GM18873 (cell line): Measurements from ENCODE around the gene KRT83.
"Not testable (repeated sequence)": the region's sequence is repeated elsewhere in the genome, so short reads cannot be mapped to it uniquely, and the experiment has no call there.

Experiments
- ATAC-seq: cut with Tn5 transposase; IDR thresholded peaks from one replicate; pipeline ENCODE4 v1.9.1; 2021; ENCODE audit warnings: mild to moderate bottlenecking, moderate library complexity, moderate number of reproducible peaks; ENCODE audit not compliant: unreplicated experiment, low FRiP score

KRT83 gene

GRCh38 chr12:52290483-52291134, 30.6 kb downstream of the KRT83 start:
- ATAC-seq, result not testable (repeated sequence)

GRCh38 chr12:52287816-52288805, 33.1 kb downstream of the KRT83 start:
- not testable (repeated sequence) for ATAC-seq

GRCh38 chr12:52286857-52287785, 34.1 kb downstream of the KRT83 start:
- ATAC-seq, result not testable (repeated sequence)

- no peak for ATAC-seq
These were observed 35.2 kb downstream of the KRT83 start for GRCh38 chr12:52285851-52286530.

GRCh38 chr12:52285172-52285745, 35.9 kb downstream of the KRT83 start:
- ATAC-seq, result no peak

GRCh38 chr12:52284562-52285171, 36.5 kb downstream of the KRT83 start:
- ATAC-seq, result no peak

DNA sequence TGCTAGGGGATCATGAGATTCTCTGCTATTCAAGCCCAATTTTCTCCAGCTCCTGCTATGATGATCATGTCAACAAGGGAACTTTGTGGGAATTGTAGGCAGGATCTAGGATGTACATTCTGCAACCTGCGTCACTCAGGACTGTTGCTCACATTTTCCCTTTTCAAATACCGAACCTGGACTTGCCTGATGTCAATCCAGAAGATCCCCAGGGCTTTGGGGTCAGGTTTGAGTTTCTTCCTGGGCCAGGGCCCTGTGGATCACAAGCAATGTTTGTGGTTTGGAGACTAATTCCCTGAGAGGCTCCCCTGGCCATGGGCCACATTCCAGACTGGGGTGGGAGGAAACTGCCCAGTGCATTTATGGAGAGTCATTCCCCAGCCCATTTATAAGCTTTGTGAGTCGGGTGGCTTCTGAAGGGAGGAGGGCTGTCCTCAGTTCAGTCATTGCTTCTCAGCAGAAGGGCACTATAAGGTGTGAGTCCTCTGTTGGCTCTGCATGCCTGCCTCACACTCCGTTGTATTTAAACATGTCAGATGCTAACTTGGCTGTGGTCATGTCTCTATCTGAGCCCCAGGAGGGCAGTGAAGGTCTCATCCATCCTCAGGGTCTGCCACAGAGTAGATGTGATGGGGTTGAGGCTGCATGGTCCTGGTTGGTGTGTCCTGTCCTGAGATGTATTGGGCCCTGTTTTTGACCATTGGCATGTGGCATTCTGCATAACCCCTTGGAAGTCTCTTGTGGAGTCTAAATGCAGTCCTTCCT, 40.2 kb downstream of the KRT83 start:
- ATAC-seq, result no peak

DNA sequence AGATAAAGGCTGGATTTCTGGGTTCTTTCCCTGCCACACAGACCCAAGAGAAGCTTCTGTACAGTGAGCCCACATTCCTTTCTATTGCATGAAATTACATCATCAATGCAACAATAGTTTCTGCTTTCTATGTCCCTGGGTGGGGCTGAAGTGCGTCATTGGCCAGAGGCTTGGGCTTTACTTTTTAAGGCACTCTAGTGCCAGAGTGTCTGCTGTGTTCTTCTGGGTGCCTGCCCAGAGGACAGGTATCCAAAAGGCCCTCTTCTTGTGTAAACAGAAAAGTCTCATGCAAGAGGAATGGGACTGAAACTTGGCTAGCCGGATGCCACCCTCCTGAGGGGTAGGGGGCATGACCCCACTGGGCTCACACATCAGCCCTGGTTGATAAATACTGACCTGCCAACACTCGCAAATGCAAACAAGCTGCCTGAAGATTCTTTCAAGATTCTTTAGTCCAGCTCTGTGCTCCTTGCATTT, 40.8 kb downstream of the KRT83 start:
- ATAC-seq, result no peak

DNA sequence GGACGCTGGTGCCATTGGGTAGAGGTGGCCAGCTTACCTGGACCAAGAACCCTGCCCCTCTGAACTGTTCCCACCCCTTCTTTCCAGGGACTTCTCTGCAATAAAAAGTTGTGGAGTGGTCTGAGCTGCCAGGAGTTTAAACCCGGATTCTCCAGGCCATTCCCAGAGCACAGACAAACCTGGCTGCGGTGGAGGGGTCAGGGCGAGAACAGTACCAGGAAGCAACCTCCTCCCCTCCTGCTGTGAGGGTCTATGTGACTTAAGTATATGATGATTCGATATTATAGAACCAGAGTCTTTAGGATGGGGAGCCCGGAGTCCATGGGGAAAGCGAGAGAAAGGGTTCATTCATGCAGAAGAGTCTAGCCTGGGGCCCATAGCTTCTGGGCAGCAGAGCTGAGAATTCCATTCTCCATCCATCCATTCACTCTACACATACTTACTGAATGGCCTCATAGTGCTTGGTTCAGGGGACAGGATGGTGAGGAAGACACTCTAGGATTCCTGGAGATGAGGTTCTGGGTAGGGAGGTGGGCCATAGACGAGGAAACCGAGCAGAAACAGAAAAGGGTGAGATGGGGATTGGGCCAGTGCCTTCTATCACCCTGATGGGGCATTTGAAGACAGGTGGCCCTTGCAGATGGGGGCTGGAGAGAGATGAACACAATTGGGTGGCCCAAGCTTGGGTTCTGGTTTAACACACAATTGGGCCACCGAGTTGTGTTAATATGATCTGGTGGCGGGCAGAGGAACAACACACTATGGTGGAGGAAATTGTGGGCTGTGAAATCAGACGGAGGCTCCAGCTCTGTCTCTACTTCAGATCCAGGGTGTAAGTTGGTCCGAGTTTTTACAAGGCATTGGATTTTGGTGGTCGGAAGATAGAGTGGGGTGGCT, 41.5 kb downstream of the KRT83 start:
- no peak for ATAC-seq

DNA sequence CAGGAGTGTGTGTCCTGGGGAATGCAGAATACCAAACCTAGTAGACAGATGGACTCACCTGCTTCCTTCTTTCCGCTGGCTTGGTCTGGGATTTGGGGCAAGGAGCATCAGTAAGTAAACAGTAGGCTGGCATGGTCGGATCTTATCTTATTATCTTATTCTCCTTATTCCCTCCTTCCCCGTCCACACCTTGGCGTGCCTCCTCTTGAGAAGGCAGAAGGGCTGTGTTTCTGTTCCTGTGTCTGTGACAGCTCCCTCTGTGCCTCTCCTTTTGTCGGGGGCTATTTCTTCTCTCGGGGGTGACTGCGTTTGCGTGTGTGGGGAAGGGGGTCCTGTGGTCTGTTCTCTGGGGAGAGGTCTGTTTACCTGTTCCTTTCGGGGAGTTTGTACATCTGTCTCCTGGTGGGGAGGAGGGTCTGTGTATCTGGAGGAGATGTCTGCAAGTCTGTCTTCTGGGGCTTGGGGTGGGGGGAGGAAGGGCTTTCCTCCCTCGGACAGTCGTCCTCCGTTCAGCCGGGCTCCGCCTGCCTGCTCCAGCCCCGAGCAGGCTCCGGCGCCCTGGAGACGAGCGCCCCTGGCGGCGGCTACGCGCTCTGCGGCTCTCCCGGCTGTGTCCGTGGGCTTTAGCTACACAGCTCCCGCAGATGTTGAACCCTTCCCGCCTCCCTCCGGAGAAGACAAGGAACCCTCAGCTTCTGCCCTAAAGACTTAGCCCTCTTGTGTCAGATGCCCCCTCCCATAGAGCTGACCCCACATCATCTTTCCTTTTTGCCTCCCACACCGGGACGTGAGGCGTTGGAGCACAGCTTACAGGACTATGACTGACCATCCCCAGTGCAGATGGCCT, 42.4 kb downstream of the KRT83 start:
- no peak for ATAC-seq

DNA sequence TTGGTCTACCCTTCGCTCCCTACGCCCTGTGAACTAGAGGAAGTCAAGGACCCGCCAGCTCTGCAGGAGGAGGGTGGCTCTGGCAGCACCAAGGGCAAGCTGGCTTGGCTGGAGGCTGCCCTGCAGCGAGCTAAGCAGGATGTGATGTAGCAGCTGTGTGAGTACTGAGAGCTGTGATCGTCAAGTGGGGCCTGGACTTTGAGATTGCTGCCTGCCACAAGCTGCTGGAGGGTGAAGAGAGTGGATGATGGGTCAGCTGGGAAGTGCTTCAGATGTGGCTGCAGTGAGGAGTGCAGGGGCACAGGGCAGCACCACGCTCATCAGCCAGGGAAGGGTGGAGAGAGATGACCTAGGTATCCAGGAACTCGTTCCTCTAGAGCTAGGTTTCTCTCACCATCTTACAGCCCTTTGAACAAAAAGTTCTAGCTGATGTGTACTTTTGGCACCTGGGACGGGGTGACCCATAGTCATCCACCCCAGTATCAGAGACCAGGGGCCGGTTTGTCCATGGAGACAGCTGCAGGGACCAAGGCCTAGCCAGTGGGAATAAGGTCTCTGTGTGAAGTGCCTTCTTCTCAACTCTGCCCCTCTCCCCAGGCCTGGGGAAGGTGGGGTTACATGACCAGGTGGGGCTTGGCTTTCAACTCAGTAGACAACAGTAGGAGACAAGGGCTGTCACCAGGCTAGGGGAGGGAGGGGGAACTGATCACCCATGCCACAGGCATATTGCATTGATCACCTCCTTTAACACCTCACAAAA, 43.5 kb downstream of the KRT83 start:
- ATAC-seq, result no peak

GRCh38 chr12:52275686-52276085, 45.5 kb downstream of the KRT83 start:
- no peak for ATAC-seq

- ATAC-seq, result no peak
These were observed 46.6 kb downstream of the KRT83 start, which contains the start of gene KRT86 for GRCh38 chr12:52274521-52275120. KRT86 (plus strand) TSS chr12:52274645; CDS start chr12:52301917, 27,272 bp downstream.

GRCh38 chr12:52271158-52271557, 50.0 kb downstream of the KRT83 start:
- no peak for ATAC-seq

GRCh38 chr12:52270541-52271070, 50.6 kb downstream of the KRT83 start:
- no peak for ATAC-seq
